Measurements from ENCODE around the gene GPR137.

GRCh38 chr11:64327375-64327774 is 41.7 kb downstream of the GPR137 start:
- no peak for TF ChIP-seq ZNF114 (tag by site-specific recombination; IDR thresholded peaks at IDR 0.05)
- TF ChIP-seq SP2 (tag by site-specific recombination; IDR thresholded peaks at IDR 0.05), result no peak
- no peak for TF ChIP-seq ZSCAN30 (tag by site-specific recombination; IDR thresholded peaks at IDR 0.05)
- no peak for TF ChIP-seq GLI4 (tag by site-specific recombination; IDR thresholded peaks at IDR 0.05)
